ENCODE results near the gene ADGRD1. TPM values are rescaled to one million over a fixed set of nuclear protein-coding genes. Genes with fewer than 3 reads are reported as not detected.

The ADGRD1 gene
- total RNA-seq, 1 donor from 2014 or later: 99.5 TPM

DNA sequence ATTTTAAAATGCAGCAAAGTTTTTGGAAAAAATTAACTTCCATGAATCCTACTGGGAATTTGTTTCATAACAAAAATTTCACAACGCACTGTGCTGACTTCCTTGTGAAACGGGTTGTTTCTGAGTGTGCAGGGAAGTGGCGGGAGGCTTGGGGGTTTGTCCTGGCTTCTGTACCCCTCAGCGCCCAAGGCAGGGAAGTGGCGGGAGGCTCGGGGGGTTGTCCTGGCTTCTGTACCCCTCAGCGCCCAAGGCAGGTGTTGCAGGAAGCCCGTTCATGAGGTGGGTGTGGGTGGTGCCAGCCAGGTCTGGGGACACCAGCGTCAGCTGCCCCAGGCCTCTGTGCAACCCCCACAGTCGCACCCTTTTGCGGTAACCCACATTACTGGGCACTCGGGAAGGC lies 25.1 kb downstream of the ADGRD1 start:
- TF ChIP-seq CTCF (IDR thresholded peaks at IDR 0.05; ENCODE audit: borderline replicate concordance): no peak
- no peaks in the 10 kb centered on the region for H3K27me3 ChIP-seq (ENCODE audit: low read depth)
- DNase-seq: peak; percentile 47
- intact Hi-C loops (cut with micrococcal nuclease): no loop called here
- H3K36me3 ChIP-seq: peaks cover 31% of the 10 kb centered on the region
- H3K9me3 ChIP-seq (replicated peaks): no peaks in the 10 kb centered on the region
- no peak overlapping the region for H3K4me3 ChIP-seq
- H3K4me1 ChIP-seq: peaks cover 49% of the 10 kb centered on the region
- peak overlapping the region; percentile 59 for H3K27ac ChIP-seq (replicated peaks)

DNA sequence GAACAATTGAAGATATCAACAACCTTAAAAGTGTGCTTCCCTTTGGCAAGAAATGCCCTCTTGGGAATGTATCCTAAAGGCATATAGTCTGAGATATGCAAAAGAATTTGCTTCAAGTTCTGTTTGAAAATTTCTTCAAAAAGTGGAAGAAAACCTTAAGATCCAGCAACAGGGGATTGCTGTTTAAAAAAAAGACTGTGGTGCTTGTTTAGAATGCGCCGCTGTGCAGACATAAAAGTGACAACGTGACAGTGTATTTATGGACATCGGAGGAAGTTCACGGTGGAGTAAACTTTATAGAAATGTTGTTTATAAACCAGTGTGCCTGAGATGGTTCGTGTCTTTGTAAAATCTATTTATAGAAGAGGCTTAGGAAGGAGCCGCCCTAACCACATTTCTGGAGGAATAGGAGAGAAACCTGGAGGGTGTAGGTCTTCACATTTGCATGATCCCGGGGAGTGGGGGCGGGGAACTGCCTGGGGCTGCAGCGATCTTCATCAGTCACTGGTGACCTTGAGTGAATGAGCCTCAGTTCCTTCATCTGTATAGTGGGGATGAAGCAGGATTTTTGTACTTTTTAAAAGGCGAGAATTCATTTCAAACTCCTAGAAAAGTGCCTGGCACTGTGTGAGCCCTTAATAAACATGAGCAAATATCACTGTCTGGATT lies 27.5 kb downstream of the ADGRD1 start:
- Histone ChIP-seq H3K27me3 (ENCODE audit: low read depth) (no peaks in the 10 kb centered on the region), H3K4me1 (peaks cover 53% of the 10 kb centered on the region), H3K9me3 (replicated peaks) (no peaks in the 10 kb centered on the region), H3K36me3 (peaks cover 12% of the 10 kb centered on the region), H3K27ac (replicated peaks) (peak overlapping the region; percentile 77), H3K4me3 (no peak overlapping the region)
- intact Hi-C loops (cut with micrococcal nuclease): no loop called here
- no peak for TF ChIP-seq CTCF (IDR thresholded peaks at IDR 0.05; ENCODE audit: borderline replicate concordance)
- no peak for DNase-seq

DNA sequence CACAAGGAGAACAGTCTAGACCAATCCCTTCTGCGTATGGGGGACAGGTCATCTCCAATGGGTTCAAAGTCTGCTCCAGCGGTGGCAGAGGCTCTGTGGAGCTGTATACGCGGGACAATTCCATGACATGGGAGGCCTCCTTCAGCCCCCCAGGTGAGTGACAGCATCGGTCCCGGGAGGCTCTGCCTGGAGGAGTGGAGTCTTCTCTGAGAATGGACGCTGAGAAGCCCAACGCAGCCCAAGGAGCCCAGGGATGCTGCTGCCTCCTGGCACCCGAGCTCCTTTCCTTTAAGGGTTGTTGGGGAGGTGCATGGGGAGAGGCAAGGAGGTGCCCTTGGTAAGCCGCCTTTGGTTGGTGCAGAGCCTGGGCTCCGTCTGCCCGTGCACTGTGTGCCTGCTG lies 28.2 kb downstream of the ADGRD1 start:
- Histone ChIP-seq H3K27ac (replicated peaks) (peak overlapping the region; percentile 77), H3K4me1 (peaks cover 57% of the 10 kb centered on the region), H3K4me3 (no peak overlapping the region), H3K9me3 (replicated peaks) (no peaks in the 10 kb centered on the region), H3K27me3 (ENCODE audit: low read depth) (no peaks in the 10 kb centered on the region), H3K36me3 (peaks cover 12% of the 10 kb centered on the region)
- DNase-seq: no peak
- intact Hi-C loops (cut with micrococcal nuclease): no loop called here
- no peak for TF ChIP-seq CTCF (IDR thresholded peaks at IDR 0.05; ENCODE audit: borderline replicate concordance)

DNA sequence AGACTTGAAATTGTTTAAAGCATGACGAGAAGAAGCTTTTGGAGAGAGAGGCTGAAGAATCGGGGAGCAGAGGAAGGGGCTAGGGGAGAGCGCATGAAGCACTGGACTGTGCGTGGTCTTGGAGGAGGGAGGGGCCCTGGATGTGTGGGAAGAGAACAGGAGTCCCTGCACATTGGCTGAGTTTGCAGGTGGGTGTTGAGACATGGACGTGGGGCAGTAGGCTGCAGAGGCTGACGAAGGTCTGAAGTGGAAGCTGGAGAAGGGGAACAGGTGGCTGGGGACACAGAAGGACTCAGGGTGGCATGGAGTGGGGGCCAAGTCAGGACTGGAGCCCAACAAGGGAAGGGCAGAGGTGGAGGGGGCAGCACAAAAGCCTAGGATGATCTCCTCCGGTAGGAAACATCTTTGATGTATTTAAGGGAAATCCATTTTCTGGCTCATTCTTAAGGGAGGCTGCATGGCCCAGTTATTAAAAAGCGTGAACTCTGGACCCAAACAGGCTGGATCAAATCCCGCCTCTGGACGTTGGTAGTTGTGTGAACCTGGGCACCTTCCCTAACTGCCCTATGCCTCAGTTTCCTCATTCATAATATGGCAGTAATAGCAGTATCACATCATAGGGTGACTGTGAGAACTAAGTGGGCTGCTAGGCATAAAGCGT lies 29.0 kb downstream of the ADGRD1 start:
- peak overlapping the region; percentile 77 for H3K27ac ChIP-seq (replicated peaks)
- no peak for DNase-seq
- intact Hi-C loops (cut with micrococcal nuclease): no loop called here

More for the DNA sequence above, 29.0 kb downstream of the ADGRD1 start:
- Histone ChIP-seq H3K4me3 (no peak overlapping the region), H3K4me1 (peaks cover 51% of the 10 kb centered on the region), H3K9me3 (replicated peaks) (no peaks in the 10 kb centered on the region), H3K36me3 (peaks cover 20% of the 10 kb centered on the region), H3K27me3 (ENCODE audit: low read depth) (no peaks in the 10 kb centered on the region)
- TF ChIP-seq CTCF (IDR thresholded peaks at IDR 0.05; ENCODE audit: borderline replicate concordance): no peak

Data from left ventricle myocardium inferior (tissue), 1 donor.